ENCODE data around the gene MACROD2. TPM values are rescaled to one million over a fixed set of nuclear protein-coding genes. Genes with fewer than 3 reads are reported as not detected.

Gene MACROD2
- total and polyA plus RNA-seq, 2 of the 4 experiments (the other 2 are of a cell fraction), result not detected

DNA sequence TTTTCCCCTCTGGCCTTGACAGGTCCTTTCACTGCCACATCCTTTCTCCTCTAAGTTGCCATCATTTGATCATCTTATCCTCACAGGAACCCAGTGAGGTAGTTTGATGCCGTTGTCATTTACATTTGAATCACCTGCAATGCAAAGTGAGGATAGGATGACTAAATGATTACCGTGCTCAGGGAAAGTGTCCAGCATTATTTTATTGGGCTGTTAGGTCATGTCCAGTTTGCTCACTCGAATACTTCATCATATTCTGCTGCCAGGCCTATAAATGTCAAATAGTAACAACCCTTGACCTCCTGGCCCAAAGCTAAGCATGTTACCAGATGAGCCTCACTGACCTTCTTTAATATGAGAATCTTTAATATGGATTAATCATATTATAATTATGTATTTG lies 1410.8 kb downstream of the MACROD2 start:
- H3K14ac ChIP-seq (replicated peaks; ENCODE audit: low read depth, low read length), result no peak overlapping the region
- in situ Hi-C loops (cut with MboI; ENCODE audit: low sequenced_read_pairs) (no loop called here), intact Hi-C loops (cut with micrococcal nuclease) (no loop called here), dilution Hi-C loops (cut with HindIII; ENCODE audit: low sequenced_read_pairs, unreplicated experiment) (no loop called here)
- no peak overlapping the region for H2BK5ac ChIP-seq (ENCODE audit: low read depth, low read length, poor library complexity, severe bottlenecking)
- H4K20me1 ChIP-seq (ENCODE audit: insufficient read depth, low read length), result no peaks in the 10 kb centered on the region
- no peaks in the 10 kb centered on the region for H3K9me1 ChIP-seq (ENCODE audit: insufficient read depth, low read length)
- WGBS, 2 experiments (ENCODE audit: extremely low coverage in 2 of 2, insufficient read length in 1 of 2), result no CpG with 5 or more reads among the region's 3 CpGs
- ATAC-seq (ENCODE audit: low read depth), result no peak
- no peak for TF ChIP-seq USF2 (IDR thresholded peaks at IDR 0.05; ENCODE audit: low read depth, low read length)
- TF ChIP-seq MAFK (IDR thresholded peaks at IDR 0.05; ENCODE audit: low read depth, low read length), result no peak
- TF ChIP-seq BHLHE40 (IDR thresholded peaks at IDR 0.05; ENCODE audit: low read depth, low read length), result no peak
- no peak for TF ChIP-seq CTCF (conservative IDR thresholded peaks at IDR 0.05; ENCODE audit: low read depth, low read length)
- TF ChIP-seq, protein P1, sequence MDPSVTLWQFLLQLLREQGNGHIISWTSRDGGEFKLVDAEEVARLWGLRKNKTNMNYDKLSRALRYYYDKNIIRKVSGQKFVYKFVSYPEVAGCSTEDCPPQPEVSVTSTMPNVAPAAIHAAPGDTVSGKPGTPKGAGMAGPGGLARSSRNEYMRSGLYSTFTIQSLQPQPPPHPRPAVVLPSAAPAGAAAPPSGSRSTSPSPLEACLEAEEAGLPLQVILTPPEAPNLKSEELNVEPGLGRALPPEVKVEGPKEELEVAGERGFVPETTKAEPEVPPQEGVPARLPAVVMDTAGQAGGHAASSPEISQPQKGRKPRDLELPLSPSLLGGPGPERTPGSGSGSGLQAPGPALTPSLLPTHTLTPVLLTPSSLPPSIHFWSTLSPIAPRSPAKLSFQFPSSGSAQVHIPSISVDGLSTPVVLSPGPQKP (IDR thresholded peaks at IDR 0.05; ENCODE audit: borderline replicate concordance, low read depth, low read length), result no peak
- TF ChIP-seq RCOR1 (IDR thresholded peaks at IDR 0.05; ENCODE audit: insufficient replicate concordance, low read length), result no peak
- TF ChIP-seq FOS (IDR thresholded peaks at IDR 0.05; ENCODE audit: low read depth, low read length), result no peak
- TF ChIP-seq RAD21 (IDR thresholded peaks at IDR 0.05; ENCODE audit: low read length), result no peak
- TF ChIP-seq MXI1 (IDR thresholded peaks at IDR 0.05; ENCODE audit: borderline replicate concordance, low read depth, low read length), result no peak
- no peak for TF ChIP-seq NFE2L2 (IDR thresholded peaks at IDR 0.05; ENCODE audit: low read depth, low read length)
- TF ChIP-seq SMC3 (IDR thresholded peaks at IDR 0.05; ENCODE audit: low read depth, low read length), result no peak
- no peak for TF ChIP-seq CEBPB (IDR thresholded peaks at IDR 0.05; ENCODE audit: low read depth, low read length)
- TF ChIP-seq RFX5 (IDR thresholded peaks at IDR 0.05; ENCODE audit: low read depth, low read length), result no peak
- no peak for TF ChIP-seq MAZ (IDR thresholded peaks at IDR 0.05; ENCODE audit: borderline replicate concordance, low read depth, low read length)
- no peak for TF ChIP-seq CHD1 (IDR thresholded peaks at IDR 0.05; ENCODE audit: low read depth, low read length)
- no peaks in the 10 kb centered on the region for H3K4me1 ChIP-seq (ENCODE audit: control insufficient read depth, insufficient read depth, low read length)
- no peak overlapping the region for H4K8ac ChIP-seq (ENCODE audit: low read depth in 2 of 2, low read length in 2 of 2)
- H3K79me1 ChIP-seq (ENCODE audit: low read depth in 1 of 2, low read length in 2 of 2), result no peaks in the 10 kb centered on the region
- H2AFZ ChIP-seq (replicated peaks; ENCODE audit: low read length, poor library complexity), result no peak overlapping the region
- no peak overlapping the region for H3K9ac ChIP-seq (ENCODE audit: low read depth, low read length)
- no peak overlapping the region for H2BK120ac ChIP-seq (ENCODE audit: low read depth, low read length)
- no peak overlapping the region for H3K23ac ChIP-seq (ENCODE audit: low read depth, low read length)
- peaks cover 13% of the 10 kb centered on the region for H3K9me3 ChIP-seq (ENCODE audit: control insufficient read depth, insufficient read depth, low read length)
- H2BK15ac ChIP-seq (ENCODE audit: low read depth, low read length), result no peak overlapping the region
- H3K4me3 ChIP-seq (ENCODE audit: insufficient read depth, low read depth, low read length), result no peak overlapping the region
- no peak overlapping the region for H4K5ac ChIP-seq (ENCODE audit: low read depth, low read length)
- CTCF ChIA-PET, result no interaction called here
- no TSS peak for BruUV-seq (replicated peaks)
- no peaks in the 10 kb centered on the region for H3K27me3 ChIP-seq (ENCODE audit: control insufficient read depth, insufficient read depth, low read length)
- no peak overlapping the region for H3K56ac ChIP-seq (ENCODE audit: extremely low read depth, insufficient read depth, low read length)
- H3K18ac ChIP-seq (ENCODE audit: low read depth, low read length), result no peak overlapping the region
- H3K4me2 ChIP-seq (ENCODE audit: low read depth, low read length), result no peak overlapping the region
- H4K91ac ChIP-seq (ENCODE audit: insufficient read depth, low read depth, low read length), result no peak overlapping the region
- no peak overlapping the region for H3K27ac ChIP-seq (ENCODE audit: insufficient read depth, low read length)
- no peak for DNase-seq
- H3K4ac ChIP-seq (ENCODE audit: low read depth, low read length), result no peak overlapping the region
- no peak overlapping the region for H2AK5ac ChIP-seq (ENCODE audit: low read depth, low read length)
- H3K36me3 ChIP-seq (ENCODE audit: control insufficient read depth, insufficient read depth, low read length), result no peaks in the 10 kb centered on the region
- no peak overlapping the region for H2AK9ac ChIP-seq (replicated peaks; ENCODE audit: low read depth, low read length, poor library complexity)
- no peak overlapping the region for H2BK20ac ChIP-seq (ENCODE audit: low read depth, low read length)
- POLR2A ChIA-PET (ENCODE audit: unreplicated experiment), result no interaction called here

Measured in IMR-90 (cell line).